ENCODE data around the gene CCDC192. TPM values are rescaled to one million over a fixed set of nuclear protein-coding genes. Genes with fewer than 3 reads are reported as not detected.

The CCDC192 gene
- total RNA-seq, result not detected in 2 replicates

GRCh38 chr5:127702926-127703561 is at the start of gene CCDC192:
Gene CCDC192, plus strand, starts transcription at chr5:127703391. Its CDS starts 55 bp downstream, at chr5:127703446.

Other genes with a start within 250 kb of the CCDC192 start
- 33.9 and 36.2 TPM in 2 replicates for gene PRRC1, start 185.8 kb upstream of the CCDC192 start, total RNA-seq
- not detected in 2 replicates for gene CTXN3, start 54.3 kb upstream of the CCDC192 start, total RNA-seq

Measured in dermis lymphatic vessel endothelial cell (primary cell).